Heart left ventricle (tissue), 13 donors: Measurements from ENCODE around the gene SFT2D1.

ENCODE experiments used
- POLR2A ChIP-seq, 2 donors: fragments of 450-650 bp; IDR thresholded peaks; one replicate each; pipeline ENCODE4 v1.6.1; 2017; ENCODE audit warnings: antibody characterized with exemption in 2 of 2, mild to moderate bottlenecking in 2 of 2, moderate library complexity in 2 of 2
- TF ChIP-seq, protein P1 (sequence below), 12 donors: fragments of 200-600 bp; sonication (generic) in 4 of 12; IDR thresholded peaks; one replicate each; pipeline versions ENCODE4 v1.5.0 to v1.8.0; 2018 to 2022; ENCODE audit warnings: antibody characterized with exemption in 12 of 12, mild to moderate bottlenecking in 5 of 12
- donor health status: ischemic (EF 13 %, LVEDD 7.1; RV severe dilation, severe dysfunction).
- donor health status: DM: no; HTN: yes; CAD: no.
- donor health status: DM: no; HTN: no; CAD: no.
- donor health status: ischemic (EF 25% LVEDD 6.9; RV normal size, moderate dysfunction).
- donor health status: ischemic (EF 25% LVEDD 5.7; RV mildly dilated, moderate dysfunction).
- donor health status: ischemic (EF 35%, LVEDD 5.7; RV mildly dilated, moderate dysfunction).
- donor health status: nonischemic (EF 11% LVEDD 7.7; RV severe dilation, severe dysfunction).
- donor health status: DM: yes; HTN: yes; CAD: no.
- donor health status: PGD.
- donor health status: ischemic (EF 29% LVEDD 5.4; RV normal size, mild dysfunction).
- donor health status: nonischemic (EF 23%, LVEDD 6.1; RV moderate dilation, normal function).

DNA sequence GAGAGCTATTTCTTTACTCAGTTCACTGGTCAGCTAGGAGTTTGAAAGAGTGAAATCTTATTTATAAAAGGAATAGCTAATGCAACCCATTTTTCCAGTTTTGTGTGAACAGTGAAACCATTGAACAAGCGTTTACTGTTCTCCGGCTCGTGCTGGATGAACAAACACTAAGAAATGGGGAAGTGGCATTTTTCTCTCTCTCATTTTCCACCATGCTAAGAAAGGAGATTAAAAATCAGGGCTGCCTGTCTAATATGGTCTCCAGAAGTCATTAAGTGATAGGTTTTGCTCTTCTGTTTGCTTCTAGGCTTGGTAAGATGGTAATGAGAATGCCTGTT lies 774 bp upstream of the SFT2D1 start:
- TF ChIP-seq POLR2A (IDR thresholded peaks at IDR 0.05): no peak
- TF ChIP-seq, protein P1, sequence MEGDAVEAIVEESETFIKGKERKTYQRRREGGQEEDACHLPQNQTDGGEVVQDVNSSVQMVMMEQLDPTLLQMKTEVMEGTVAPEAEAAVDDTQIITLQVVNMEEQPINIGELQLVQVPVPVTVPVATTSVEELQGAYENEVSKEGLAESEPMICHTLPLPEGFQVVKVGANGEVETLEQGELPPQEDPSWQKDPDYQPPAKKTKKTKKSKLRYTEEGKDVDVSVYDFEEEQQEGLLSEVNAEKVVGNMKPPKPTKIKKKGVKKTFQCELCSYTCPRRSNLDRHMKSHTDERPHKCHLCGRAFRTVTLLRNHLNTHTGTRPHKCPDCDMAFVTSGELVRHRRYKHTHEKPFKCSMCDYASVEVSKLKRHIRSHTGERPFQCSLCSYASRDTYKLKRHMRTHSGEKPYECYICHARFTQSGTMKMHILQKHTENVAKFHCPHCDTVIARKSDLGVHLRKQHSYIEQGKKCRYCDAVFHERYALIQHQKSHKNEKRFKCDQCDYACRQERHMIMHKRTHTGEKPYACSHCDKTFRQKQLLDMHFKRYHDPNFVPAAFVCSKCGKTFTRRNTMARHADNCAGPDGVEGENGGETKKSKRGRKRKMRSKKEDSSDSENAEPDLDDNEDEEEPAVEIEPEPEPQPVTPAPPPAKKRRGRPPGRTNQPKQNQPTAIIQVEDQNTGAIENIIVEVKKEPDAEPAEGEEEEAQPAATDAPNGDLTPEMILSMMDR (IDR thresholded peaks at IDR 0.05): no peak
